GM19351 (cell line): ENCODE measurements around the gene BYSL.

Experiments
- ATAC-seq: cut with Tn5 transposase; IDR thresholded peaks from one replicate; pipeline ENCODE4 v1.9.1; 2021; ENCODE audit warnings: mild to moderate bottlenecking, moderate library complexity; ENCODE audit not compliant: unreplicated experiment

The BYSL gene, protein sequence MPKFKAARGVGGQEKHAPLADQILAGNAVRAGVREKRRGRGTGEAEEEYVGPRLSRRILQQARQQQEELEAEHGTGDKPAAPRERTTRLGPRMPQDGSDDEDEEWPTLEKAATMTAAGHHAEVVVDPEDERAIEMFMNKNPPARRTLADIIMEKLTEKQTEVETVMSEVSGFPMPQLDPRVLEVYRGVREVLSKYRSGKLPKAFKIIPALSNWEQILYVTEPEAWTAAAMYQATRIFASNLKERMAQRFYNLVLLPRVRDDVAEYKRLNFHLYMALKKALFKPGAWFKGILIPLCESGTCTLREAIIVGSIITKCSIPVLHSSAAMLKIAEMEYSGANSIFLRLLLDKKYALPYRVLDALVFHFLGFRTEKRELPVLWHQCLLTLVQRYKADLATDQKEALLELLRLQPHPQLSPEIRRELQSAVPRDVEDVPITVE

GRCh38 chr6:41920921-41921711 is at the start of gene BYSL, which contains the start of gene MED20:
Gene BYSL, plus strand, starts transcription at chr6:41921499. Its CDS starts 64 bp downstream, at chr6:41921563.
Gene MED20, minus strand, starts transcription at chr6:41921139. Its CDS starts 121 bp downstream, at chr6:41921018.
- ATAC-seq: peak; percentile 90

- ATAC-seq: no peak
Observed at GRCh38 chr6:41871691-41872090, 49.6 kb upstream of the BYSL start.

DNA sequence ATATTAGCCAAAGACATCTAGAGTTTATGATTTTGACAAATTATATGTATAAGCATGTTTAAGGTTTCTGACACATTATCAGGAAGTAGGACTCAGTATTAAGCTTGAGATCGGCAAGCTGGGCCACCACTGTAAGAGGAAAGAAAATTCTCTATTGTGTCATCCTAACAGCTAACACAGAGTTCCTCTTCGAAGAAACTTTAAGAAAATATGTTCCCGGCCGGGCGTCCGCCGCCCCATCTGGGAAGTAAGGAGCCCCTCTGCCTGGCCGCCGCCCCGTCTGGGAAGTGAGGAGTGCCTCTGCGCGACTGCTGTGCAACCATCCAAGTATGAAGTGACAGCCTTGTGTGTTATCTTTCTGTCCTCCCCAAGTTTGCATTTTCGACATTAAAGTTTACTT is 49.2 kb upstream of the BYSL start:
- no peak for ATAC-seq

DNA sequence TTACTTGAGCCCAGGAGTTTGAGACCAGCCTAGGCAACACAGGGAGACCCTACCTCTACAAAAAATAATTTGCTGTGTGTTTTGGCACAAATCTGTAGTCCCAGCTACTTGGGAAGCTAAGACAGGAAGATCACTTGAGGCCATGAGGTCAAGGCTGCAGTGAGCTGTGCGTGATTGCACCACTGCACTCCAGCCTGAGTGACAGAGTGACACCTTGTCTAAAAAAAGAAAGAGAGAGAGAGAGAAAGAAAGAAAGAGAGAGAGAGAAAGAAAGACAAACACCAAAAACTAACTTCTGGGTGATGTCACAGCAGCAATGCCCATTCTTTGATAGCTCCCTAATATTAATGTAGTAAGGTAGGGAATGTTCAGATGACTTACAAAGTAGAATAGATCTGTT is 46.6 kb upstream of the BYSL start:
- ATAC-seq: no peak

- ATAC-seq: no peak
Observed at GRCh38 chr6:41877051-41877680, 44.1 kb upstream of the BYSL start.

DNA sequence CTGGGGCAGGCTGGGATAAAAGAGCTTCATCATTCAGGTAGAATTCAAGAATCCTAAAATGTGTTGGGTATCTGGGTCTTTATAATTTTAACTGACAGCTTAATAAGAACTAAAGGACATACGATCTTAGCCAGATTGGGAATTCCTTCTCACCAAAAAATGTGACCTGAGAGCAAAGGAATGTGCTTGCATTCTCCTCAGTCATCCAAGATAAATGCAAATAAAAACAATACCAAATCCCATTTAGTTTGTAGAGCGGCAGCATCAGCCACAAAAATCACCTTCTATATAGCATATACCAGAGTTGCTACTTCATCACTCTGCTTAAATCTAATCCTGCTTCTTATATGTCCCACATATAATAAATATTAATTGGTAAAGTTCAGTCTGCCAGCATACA is 43.1 kb upstream of the BYSL start:
- no peak for ATAC-seq

DNA sequence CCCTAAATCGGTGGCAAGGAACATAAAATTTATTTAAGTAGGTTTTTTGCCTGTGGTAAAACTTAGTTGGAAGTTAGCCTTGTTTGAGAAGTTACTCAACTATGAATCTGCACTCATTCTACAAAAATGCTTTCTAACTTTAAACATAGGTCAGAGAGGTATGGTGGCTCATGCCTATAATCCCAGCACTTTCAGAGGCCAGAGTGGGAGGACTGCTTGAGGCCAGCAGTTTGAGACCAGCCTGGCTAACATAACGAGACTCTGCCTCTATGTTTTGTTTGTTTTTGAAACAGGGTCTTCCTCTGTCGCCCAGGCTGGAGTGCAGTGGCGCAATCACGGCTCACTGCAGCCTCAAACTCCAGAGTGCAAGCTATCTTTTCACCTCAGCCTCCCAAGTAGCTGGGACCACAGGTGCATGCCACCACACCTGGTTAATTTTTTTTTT is 42.3 kb upstream of the BYSL start:
- ATAC-seq: no peak

GRCh38 chr6:41881506-41881905 is 39.8 kb upstream of the BYSL start:
- no peak for ATAC-seq

GRCh38 chr6:41884957-41885356 is 36.3 kb upstream of the BYSL start:
- ATAC-seq: no peak

GRCh38 chr6:41885930-41886329 is 35.4 kb upstream of the BYSL start:
- no peak for ATAC-seq

DNA sequence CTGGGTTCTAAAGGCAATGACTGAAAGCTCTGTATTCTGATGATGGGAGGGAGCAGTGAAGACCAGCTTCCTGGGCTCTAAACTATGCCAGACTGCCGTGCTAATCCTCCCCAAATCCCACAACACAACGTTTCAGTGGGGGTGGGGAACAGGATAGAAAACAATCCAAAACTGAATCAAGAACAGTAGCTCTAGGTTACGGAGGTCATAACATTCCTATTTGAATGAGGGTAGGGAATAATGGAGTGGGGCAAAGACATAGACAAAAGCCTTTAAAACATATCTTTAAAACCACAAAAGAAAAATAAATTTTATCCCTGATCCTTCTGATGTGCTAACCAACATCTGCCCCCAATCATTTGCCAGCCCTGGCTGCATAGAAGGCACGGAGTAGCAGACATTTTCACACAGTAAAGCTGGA is 34.0 kb upstream of the BYSL start:
- ATAC-seq: no peak

GRCh38 chr6:41892921-41893564 is 28.3 kb upstream of the BYSL start:
- ATAC-seq: no peak

- ATAC-seq: peak; percentile 26
Observed at GRCh38 chr6:41894366-41895299, 26.7 kb upstream of the BYSL start.

DNA sequence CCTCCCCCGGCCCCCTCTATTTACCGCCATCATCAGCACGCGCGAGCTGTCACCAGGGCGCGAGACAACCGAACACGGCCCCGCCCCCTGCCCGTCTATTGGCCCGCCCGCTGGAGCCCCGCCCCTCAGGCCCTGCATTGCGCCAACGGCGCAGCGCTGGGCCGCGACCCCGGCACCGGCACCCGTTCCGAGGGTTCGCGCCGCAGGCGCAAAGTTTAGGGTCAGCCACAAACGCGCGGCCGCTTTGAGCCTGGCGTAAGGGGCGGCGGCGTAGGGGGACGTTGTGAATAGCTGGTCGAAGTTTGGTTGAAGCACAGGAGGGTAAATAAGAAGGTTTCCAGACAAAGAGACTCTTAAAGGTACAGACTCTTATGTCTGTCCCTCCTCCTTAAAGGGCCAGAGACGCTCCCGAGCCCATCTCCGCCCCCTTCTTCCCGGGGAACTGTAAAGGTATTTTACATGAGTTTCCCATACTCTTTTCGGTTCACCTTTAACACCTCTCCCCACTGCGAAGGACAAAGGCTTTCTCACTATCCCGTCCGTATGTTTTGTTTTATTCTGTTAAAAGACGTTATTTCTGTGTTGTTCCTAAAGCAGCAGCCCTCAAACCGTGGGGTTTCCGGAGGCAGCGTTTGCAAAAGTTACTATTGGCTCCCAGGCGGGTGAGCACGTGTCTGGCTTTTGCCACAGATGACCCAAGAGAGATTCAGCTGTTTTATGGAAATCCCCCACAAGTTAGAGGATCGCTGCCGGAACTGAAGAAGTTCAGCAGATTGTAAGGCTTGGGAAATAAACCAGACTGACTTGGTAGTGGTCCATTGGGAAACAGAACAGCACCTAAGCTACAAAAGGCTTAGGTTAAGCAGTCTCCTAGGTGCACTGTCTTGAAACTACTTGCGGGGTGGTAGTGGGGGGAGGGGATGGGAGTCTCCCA is 25.7 kb upstream of the BYSL start, which contains the start of gene USP49:
Gene USP49, minus strand, starts transcription at position 76 of the 934 bp plus-strand sequence. CDS start 88,392 bp downstream, outside the sequence.
- ATAC-seq: peak; percentile 76

DNA sequence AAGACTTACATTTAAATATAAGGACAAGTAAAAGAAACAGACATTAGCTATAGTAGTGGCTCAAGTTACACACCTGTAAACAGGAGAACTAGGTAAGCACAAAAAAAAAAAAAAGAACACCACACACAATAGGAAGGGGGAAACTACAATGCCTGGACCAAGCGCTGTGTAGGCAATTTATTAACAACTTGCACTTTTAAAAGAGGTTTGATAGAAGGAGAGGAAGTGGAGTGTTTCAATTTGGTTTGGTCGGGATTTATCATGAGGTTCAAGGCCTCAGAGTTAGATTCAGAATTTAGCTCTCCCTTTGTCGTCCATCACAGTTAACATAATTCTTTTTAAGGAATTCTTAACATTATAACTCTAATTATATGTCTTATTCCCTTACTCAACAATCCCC is 25.0 kb upstream of the BYSL start:
- ATAC-seq: no peak

GRCh38 chr6:41900861-41901260 is 20.4 kb upstream of the BYSL start:
- ATAC-seq: no peak

DNA sequence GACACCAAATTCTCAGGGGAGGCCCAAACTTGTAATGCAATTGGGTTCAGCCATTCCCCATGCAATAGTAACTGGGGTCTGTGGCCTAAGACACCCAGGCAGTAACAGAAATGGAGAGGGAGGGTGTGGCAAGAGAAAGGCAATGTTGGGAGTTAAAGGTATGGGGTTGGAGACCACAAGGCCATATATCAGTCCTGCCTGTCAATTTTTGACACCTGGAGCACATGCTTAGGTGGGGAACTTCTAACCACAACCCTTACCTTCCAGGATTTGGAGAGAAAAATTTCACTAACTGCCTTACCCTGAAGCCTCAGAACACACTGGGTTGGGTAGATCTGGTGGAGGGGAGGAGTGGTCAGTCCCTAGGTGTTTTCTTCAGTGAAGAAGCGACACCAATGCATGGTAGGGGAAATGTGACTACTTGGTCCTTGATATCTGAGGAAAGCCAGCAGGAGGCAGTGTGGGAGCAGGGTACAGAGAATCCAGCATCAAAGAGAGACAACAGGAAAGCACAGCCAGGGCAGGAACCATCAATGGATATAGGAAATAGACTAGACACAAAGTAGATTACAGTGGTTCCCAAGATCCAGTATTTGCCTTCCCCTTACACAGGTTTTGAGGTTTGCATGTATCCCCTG is 19.3 kb upstream of the BYSL start:
- no peak for ATAC-seq

DNA sequence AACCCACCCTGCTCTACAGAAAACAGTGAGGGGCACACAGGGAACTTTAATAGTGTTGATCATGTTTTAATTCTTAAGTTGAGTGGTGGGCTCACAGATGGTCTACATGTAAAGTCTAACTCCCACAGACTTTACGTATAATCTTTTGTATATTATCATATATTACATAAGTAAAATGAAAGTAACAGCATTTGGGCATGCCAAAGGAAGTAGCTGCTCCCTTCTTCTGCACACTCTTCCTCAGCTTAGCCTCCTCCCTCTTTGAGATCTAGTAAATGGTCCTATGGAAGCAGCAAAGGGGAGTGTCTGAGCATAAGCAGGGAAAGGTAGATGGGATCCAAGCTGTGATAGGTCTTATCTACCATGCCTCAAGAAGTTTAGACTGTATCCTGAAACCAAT is 11.6 kb upstream of the BYSL start:
- ATAC-seq: no peak
